ENCODE measurements around the gene IFNK. TPM values are rescaled to one million over a fixed set of nuclear protein-coding genes. Genes with fewer than 3 reads are reported as not detected.

The IFNK gene
- total RNA-seq, 1 experiment from 2014 or later = not detected

DNA sequence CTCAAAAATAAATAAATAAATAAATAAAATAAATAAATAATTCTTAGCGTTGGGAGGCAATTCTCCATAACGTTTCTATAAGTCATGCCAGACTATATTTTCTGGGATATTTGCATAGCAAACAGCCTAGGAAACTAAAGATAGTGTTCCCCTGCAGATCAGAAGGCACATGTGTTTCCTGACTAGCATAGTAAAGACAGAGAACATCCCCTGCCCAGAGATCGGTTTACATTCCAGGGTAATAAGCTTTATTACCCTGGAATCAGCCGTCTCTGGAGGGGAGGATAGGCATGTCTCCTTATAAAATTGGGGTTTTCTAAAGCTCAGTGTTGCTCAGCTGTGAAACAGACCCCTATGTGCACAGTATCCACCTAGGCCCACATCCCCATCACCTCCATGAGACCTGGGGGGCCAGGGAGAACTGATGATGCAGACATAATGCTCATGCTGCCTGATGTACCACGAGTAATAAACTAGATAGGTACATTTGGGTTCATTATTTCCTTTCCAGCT lies 36.9 kb upstream of the IFNK start:
- BruUV-seq (replicated peaks) = no TSS peak

GRCh38 chr9:27487927-27488326 lies 36.2 kb upstream of the IFNK start:
- Mint-ChIP-seq H3K36me3 (ENCODE audit: insufficient read depth, unreplicated experiment) (no peaks in the 10 kb centered on the region), H3K4me3 (ENCODE audit: low read depth, unreplicated experiment) (no peak overlapping the region), H3K27ac (ENCODE audit: unreplicated experiment) (no peak overlapping the region), H3K4me1 (ENCODE audit: low read depth, unreplicated experiment) (peaks cover 9% of the 10 kb centered on the region), H3K9me3 (ENCODE audit: low read depth, unreplicated experiment) (peaks cover 2% of the 10 kb centered on the region), H3K27me3 (ENCODE audit: unreplicated experiment) (no peaks in the 10 kb centered on the region)
- TF ChIP-seq, protein P1, sequence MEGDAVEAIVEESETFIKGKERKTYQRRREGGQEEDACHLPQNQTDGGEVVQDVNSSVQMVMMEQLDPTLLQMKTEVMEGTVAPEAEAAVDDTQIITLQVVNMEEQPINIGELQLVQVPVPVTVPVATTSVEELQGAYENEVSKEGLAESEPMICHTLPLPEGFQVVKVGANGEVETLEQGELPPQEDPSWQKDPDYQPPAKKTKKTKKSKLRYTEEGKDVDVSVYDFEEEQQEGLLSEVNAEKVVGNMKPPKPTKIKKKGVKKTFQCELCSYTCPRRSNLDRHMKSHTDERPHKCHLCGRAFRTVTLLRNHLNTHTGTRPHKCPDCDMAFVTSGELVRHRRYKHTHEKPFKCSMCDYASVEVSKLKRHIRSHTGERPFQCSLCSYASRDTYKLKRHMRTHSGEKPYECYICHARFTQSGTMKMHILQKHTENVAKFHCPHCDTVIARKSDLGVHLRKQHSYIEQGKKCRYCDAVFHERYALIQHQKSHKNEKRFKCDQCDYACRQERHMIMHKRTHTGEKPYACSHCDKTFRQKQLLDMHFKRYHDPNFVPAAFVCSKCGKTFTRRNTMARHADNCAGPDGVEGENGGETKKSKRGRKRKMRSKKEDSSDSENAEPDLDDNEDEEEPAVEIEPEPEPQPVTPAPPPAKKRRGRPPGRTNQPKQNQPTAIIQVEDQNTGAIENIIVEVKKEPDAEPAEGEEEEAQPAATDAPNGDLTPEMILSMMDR (IDR thresholded peaks at IDR 0.05; ENCODE audit: unreplicated experiment) = no peak
- no TSS peak for BruUV-seq (replicated peaks)
- DNase-seq = no peak
- intact Hi-C loops (cut with micrococcal nuclease; ENCODE audit: unreplicated experiment) = no loop called here
- CTCF ChIA-PET = no interaction called here

More for the DNA sequence above, 36.9 kb upstream of the IFNK start:
- intact Hi-C loops (cut with micrococcal nuclease; ENCODE audit: unreplicated experiment) = no loop called here
- TF ChIP-seq, protein P1 (IDR thresholded peaks at IDR 0.05; ENCODE audit: unreplicated experiment) = no peak
- DNase-seq = no peak
- peaks cover 9% of the 10 kb centered on the region for H3K4me1 Mint-ChIP-seq (ENCODE audit: low read depth, unreplicated experiment)
- H3K36me3 Mint-ChIP-seq (ENCODE audit: insufficient read depth, unreplicated experiment) = no peaks in the 10 kb centered on the region
- peaks cover 2% of the 10 kb centered on the region for H3K9me3 Mint-ChIP-seq (ENCODE audit: low read depth, unreplicated experiment)
- no peak overlapping the region for H3K27ac Mint-ChIP-seq (ENCODE audit: unreplicated experiment)
- CTCF ChIA-PET = no interaction called here
- H3K4me3 Mint-ChIP-seq (ENCODE audit: low read depth, unreplicated experiment) = no peak overlapping the region
- H3K27me3 Mint-ChIP-seq (ENCODE audit: unreplicated experiment) = no peaks in the 10 kb centered on the region

DNA sequence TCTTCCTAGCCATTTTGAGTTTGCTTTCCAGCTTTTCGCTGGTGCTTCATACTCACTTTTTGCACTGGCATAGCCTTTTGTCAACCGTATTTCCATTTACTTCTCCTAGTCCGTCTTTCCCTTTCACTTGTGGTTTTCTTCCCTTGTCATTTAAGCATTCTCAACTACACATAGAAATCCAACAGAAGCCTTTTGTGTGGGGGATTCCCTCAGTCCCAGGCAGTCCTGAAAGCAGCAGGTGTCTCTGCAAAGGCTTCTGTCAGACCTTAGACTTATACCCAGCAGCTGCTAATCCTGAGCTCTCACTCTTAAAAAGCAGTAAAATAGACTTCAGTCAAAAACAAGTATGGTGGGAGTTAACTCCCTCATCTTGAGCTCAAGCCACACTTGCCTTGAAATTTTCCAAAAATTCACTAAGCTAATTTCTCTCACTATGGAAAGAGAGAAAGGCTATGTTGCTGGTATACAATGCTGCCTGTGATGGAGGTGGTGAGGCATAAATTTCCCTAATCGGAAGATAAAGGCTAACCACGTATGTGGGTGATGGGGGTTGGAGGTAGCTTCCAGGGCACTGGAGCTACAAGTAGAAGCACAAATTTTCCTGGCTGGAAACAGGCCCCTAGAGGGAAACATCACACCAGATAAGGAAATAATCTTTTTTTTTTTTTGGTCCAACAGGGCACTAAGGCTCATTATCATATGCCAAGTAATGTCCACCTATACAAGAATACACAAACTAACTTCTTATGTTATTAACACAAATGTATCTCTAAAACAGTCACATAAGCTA lies 34.8 kb upstream of the IFNK start:
- CTCF ChIA-PET = interaction anchor here (0.6 to 1.3 kb wide), 2 partner anchors 156 to 517 kb away, joined by 3 to 4 read pairs; no protein-coding TSS in a partner anchor
- TF ChIP-seq, protein P1 (IDR thresholded peaks at IDR 0.05; ENCODE audit: unreplicated experiment) = no peak
- DNase-seq = no peak
- Mint-ChIP-seq H3K4me1 (ENCODE audit: low read depth, unreplicated experiment) (peaks cover 9% of the 10 kb centered on the region), H3K36me3 (ENCODE audit: insufficient read depth, unreplicated experiment) (no peaks in the 10 kb centered on the region), H3K9me3 (ENCODE audit: low read depth, unreplicated experiment) (peaks cover 2% of the 10 kb centered on the region), H3K27me3 (ENCODE audit: unreplicated experiment) (no peaks in the 10 kb centered on the region), H3K4me3 (ENCODE audit: low read depth, unreplicated experiment) (no peak overlapping the region), H3K27ac (ENCODE audit: unreplicated experiment) (no peak overlapping the region)
- intact Hi-C loops (cut with micrococcal nuclease; ENCODE audit: unreplicated experiment) = no loop called here
- no TSS peak for BruUV-seq (replicated peaks)

DNA sequence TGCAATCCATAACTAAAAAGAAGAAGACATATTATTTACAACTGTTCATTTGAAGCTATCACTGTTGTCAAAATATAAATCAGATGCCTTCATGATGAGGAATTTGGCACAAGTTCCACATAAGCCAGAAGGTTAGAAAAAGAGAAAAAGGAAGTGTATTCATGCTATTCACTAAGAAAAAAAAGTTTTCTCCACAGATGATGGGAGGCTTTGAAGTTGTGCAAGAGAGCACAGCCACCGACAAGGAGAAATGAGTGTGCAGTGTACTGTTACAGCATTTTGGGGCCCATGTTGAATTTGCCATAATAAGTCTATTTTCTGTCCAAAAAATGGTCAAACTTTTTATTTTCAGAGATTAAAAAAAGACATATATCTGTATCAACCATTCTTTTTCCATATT lies 32.9 kb upstream of the IFNK start:
- intact Hi-C loops (cut with micrococcal nuclease; ENCODE audit: unreplicated experiment) = no loop called here
- peaks cover 9% of the 10 kb centered on the region for H3K4me1 Mint-ChIP-seq (ENCODE audit: low read depth, unreplicated experiment)
- H3K27me3 Mint-ChIP-seq (ENCODE audit: unreplicated experiment) = no peaks in the 10 kb centered on the region
- H3K4me3 Mint-ChIP-seq (ENCODE audit: low read depth, unreplicated experiment) = no peak overlapping the region
- BruUV-seq (replicated peaks) = no TSS peak
- TF ChIP-seq, protein P1 (IDR thresholded peaks at IDR 0.05; ENCODE audit: unreplicated experiment) = no peak
- H3K27ac Mint-ChIP-seq (ENCODE audit: unreplicated experiment) = no peak overlapping the region
- no peaks in the 10 kb centered on the region for H3K36me3 Mint-ChIP-seq (ENCODE audit: insufficient read depth, unreplicated experiment)
- no peak for DNase-seq
- CTCF ChIA-PET = no interaction called here
- peaks cover 2% of the 10 kb centered on the region for H3K9me3 Mint-ChIP-seq (ENCODE audit: low read depth, unreplicated experiment)

Measured in Calu3 (cell line).